Tibial nerve (tissue), 4 donors: ENCODE results near the gene LSS. TPM values are rescaled to one million over a fixed set of nuclear protein-coding genes. Genes with fewer than 3 reads are reported as not detected.

ENCODE experiments used
- DNase-seq, 2 donors: peaks; one replicate each; pipeline ENCODE4 v3.0.0-alpha.2; 2019; ENCODE audit warnings: low spot score in 2 of 2
- H3K27ac ChIP-seq, 4 donors: fragments of 200-600 bp; sonication (generic) in 3 of 4; one replicate each; pipeline ENCODE4 v1.5.1; 2017 to 2019; ENCODE audit warnings: mild to moderate bottlenecking in 1 of 4
- H3K27me3 ChIP-seq, 2 donors: fragments of 200-600 bp; sonication (generic) in 1 of 2; one replicate each; pipeline versions ENCODE4 v1.5.1 to v1.6.0; 2017 to 2019
- H3K36me3 ChIP-seq, 3 donors: fragments of 200-600 bp; sonication (generic); one replicate each; pipeline ENCODE4 v1.5.1; 2018 to 2019
- H3K4me1 ChIP-seq, 4 donors: fragments of 200-600 bp; sonication (generic) in 3 of 4; one replicate each; pipeline ENCODE4 v1.5.1; 2017 to 2019
- H3K4me3 ChIP-seq, 4 donors: fragments of 200-600 bp; sonication (generic) in 3 of 4; one replicate each; pipeline ENCODE4 v1.5.1; 2017 to 2019; ENCODE audit warnings: mild to moderate bottlenecking in 1 of 4, moderate library complexity in 1 of 4
- H3K9me3 ChIP-seq, 4 donors: fragments of 200-600 bp; sonication (generic) in 3 of 4; one replicate each; pipeline ENCODE4 v1.5.1; 2017 to 2019
- EP300 ChIP-seq, 2 donors: sonication (generic); formaldehyde crosslinking; IDR thresholded peaks; one replicate each; pipeline ENCODE4 v1.6.1; 2017; ENCODE audit warnings: antibody characterized with exemption in 2 of 2, mild to moderate bottlenecking in 1 of 2
- POLR2A ChIP-seq, 2 donors: fragments of 450-650 bp; IDR thresholded peaks; one replicate each; pipeline ENCODE4 v1.6.1; 2017; ENCODE audit warnings: antibody characterized with exemption in 2 of 2, mild to moderate bottlenecking in 2 of 2, moderate library complexity in 2 of 2
- WGBS, 2 donors: methylation state at CpG; one replicate each; pipeline ENCODE4 v1.1.5; 2018; 5-methylcytosine and 5-hydroxymethylcytosine counted together
- total RNA-seq, 4 donors: library from RNA; depleted of rRNA; stranded (reverse); fragments of >200 nt; gene quantifications; one replicate each; pipeline ENCODE4 v1.1.0, GENCODE V29; 2016
- TF ChIP-seq, protein P1 (sequence below), 5 experiments: fragments of 200-600 bp in 3 of 5; fragments of 450-650 bp in 2 of 5; sonication (generic) in 3 of 5; IDR thresholded peaks; one replicate each; pipeline ENCODE4 v1.5.1; 2016 to 2019; ENCODE audit warnings: antibody characterized with exemption in 5 of 5, mild to moderate bottlenecking in 3 of 5, moderate library complexity in 2 of 5

Gene LSS
- total RNA-seq, 4 donors from 2014 or later = 69.3 to 132 (median 80.6) TPM

DNA sequence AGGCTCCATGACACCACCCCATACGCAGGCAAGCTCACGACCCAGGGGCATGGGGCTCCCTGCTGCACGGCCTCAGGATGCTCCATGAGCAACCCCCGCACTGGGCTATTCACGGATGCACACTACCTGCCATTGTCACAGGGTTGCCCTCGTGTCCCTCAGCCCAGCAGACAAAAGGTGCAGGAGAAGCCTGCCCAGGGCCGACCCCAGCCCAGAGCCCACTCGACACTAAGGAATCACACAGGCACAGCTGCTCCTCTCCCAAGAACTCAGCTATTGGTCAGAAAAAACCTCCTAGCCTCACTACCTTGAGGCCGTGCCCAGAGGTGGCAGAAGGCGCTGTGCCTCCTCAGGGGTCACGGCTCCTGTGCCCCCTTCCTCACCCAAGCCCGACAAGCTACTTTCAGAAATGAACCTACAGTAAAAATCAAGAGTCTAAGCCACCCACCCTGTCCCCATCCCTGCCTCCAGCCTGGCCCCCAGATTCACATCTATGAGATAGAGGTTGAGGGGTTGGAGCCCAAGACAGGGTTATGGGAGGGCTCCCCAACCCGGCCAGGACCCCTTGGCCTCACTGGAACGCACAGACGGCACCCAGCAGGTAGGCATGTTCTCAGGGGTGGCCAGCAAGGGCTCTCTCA lies 38.0 kb downstream of the LSS start:
- Histone ChIP-seq H3K27me3 (no peaks in the 10 kb centered on the region), H3K4me1 (peaks cover 0 to 9% (median 0%) of the 10 kb centered on the region in 4 donors), H3K4me3 (no peak overlapping the region), H3K27ac (peak overlapping the region in 2 of 4 donors; percentile 19 to 47), H3K36me3 (peaks cover 7 to 65% (median 15%) of the 10 kb centered on the region in 3 donors), H3K9me3 (no peaks in the 10 kb centered on the region)
- DNase-seq = peak in 1 of 2 donors; percentile 3
- TF ChIP-seq POLR2A (IDR thresholded peaks at IDR 0.05) = no peak
- no peak for TF ChIP-seq EP300 (IDR thresholded peaks at IDR 0.05)
- TF ChIP-seq, protein P1, sequence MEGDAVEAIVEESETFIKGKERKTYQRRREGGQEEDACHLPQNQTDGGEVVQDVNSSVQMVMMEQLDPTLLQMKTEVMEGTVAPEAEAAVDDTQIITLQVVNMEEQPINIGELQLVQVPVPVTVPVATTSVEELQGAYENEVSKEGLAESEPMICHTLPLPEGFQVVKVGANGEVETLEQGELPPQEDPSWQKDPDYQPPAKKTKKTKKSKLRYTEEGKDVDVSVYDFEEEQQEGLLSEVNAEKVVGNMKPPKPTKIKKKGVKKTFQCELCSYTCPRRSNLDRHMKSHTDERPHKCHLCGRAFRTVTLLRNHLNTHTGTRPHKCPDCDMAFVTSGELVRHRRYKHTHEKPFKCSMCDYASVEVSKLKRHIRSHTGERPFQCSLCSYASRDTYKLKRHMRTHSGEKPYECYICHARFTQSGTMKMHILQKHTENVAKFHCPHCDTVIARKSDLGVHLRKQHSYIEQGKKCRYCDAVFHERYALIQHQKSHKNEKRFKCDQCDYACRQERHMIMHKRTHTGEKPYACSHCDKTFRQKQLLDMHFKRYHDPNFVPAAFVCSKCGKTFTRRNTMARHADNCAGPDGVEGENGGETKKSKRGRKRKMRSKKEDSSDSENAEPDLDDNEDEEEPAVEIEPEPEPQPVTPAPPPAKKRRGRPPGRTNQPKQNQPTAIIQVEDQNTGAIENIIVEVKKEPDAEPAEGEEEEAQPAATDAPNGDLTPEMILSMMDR (IDR thresholded peaks at IDR 0.05) = no peak
- 86 to 93% methylated on average over 13 of the region's 15 CpGs for WGBS, 2 donors

DNA sequence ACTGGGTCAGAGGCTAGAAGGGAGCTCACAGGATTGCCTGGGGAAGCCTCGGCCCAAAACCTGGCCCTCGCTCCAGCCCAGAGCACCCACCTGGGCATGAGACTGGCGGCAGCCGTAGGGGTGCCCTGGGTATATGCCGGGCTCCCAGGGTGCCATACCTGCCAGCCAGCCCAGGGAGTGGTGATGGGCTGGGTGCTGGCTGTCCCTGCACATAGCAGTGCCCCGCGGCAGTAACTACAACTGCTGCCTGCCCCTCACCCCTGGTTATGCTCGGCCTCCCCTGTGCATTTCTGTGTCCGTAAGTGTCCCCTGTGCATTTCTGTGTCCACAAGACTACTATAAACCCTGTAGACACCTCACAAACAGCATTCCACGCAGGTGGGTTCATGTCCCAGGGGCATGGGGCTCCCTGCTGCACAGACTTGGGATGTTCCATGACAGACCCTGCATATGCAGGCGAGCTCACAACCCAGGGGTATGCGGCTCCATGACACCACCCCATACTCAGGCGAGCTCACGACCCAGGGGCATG lies 38.5 kb downstream of the LSS start:
- DNase-seq = peak in 1 of 2 donors; percentile 3
- TF ChIP-seq POLR2A (IDR thresholded peaks at IDR 0.05) (no peak), EP300 (IDR thresholded peaks at IDR 0.05) (no peak)
- TF ChIP-seq, protein P1 (IDR thresholded peaks at IDR 0.05) = no peak
- Histone ChIP-seq H3K36me3 (peaks cover 7 to 59% (median 9%) of the 10 kb centered on the region in 3 donors), H3K4me1 (peaks cover 0 to 9% (median 0%) of the 10 kb centered on the region in 4 donors), H3K9me3 (no peaks in the 10 kb centered on the region), H3K27ac (peak overlapping the region in 3 of 4 donors; percentile 9 to 53 (median 24)), H3K27me3 (no peaks in the 10 kb centered on the region), H3K4me3 (no peak overlapping the region)
- WGBS, 2 donors = 90 to 91% methylated on average over 9 to 10 of the region's 14 CpGs

DNA sequence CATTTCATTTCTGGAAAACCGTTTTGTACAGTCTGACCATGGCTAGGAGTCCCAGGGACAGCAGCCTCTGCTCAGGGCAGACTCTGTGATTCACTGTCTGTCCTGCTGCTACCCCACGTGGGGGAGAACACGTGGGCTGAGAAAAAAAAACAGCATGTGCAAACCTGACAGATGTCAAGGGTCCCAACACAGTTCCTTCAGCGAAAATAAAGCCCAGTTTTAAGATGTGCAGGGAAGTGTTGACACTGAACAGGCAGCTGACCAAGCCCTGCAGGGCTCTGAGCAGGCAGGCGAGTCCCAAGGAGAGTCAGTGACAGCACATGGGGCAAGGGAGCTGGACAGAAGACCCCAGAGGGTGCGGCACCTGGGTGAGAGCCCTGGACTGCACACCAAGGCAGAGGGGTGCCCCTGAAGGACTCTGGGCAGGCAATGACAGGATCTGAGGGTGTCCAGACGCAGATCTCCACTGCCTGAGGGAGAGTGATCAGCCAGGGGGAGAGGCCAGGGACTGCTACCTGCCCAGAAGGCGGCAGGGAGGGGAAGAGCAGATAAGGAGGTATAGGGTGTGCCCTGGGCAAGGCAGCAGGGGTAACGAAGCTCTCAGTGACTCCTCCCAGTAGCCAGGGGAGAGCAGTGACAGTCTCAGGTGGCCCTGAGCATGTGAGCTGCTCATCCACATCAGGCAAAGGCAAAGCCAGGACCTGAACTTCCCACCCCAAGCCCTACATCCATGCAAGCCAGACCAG lies 39.2 kb downstream of the LSS start:
- TF ChIP-seq POLR2A (IDR thresholded peaks at IDR 0.05) (no peak), EP300 (IDR thresholded peaks at IDR 0.05) (no peak)
- TF ChIP-seq, protein P1 (IDR thresholded peaks at IDR 0.05) = no peak
- no peak for DNase-seq
- no peaks in the 10 kb centered on the region for H3K9me3 ChIP-seq
- H3K4me3 ChIP-seq = no peak overlapping the region
- WGBS, 2 donors = 75 to 80% methylated on average over 9 of the region's 9 CpGs
- H3K27me3 ChIP-seq = no peaks in the 10 kb centered on the region
- peaks cover 3 to 52% (median 7%) of the 10 kb centered on the region in 3 donors for H3K36me3 ChIP-seq
- peak overlapping the region; percentile 9 to 53 (median 47) for H3K27ac ChIP-seq
- H3K4me1 ChIP-seq = peaks cover 0 to 9% (median 0%) of the 10 kb centered on the region in 4 donors

DNA sequence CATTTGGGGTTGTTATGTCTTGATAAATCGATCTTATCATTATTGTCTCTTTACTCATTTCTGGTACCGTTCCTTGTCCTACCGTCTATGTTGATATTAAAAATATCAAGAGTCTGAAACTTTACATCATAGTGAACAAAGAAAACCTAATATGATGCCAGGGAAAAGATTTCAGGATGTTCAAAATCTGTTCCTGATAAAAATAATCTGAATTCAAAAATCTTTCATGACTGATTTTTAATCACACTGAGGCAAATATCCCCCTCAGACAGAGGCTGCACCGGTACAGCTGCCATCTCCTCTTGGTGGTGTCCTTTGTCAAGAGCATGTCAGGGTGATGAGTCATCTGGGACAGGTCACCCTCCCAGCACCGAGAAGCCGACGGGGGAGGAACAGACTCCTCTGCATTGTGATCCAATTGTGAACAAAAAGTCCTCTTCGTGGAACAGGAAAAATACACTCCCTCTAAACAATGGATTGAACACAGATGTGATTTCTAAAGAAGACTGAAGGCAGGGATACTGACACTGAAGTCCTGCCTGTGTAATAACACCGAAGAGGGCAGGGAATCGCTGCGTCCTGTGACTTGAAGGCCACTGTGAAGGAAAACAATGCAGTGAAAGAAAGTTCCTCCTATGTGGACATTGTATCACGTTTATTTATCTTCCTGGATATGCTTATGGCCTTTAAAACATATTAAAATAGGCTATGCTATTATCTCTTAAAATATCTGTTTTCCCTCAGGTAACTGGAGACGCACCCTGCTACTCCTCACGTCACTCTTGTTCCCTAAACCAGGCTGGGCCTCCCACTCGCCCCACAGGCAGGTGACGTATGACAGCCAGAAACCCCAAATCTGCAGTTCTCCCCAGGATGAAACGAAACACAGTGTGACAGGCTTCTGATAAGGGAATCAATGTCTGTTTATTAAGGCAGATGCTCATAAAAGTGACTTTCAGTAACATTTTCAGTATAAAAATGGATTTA lies 40.1 kb downstream of the LSS start:
- DNase-seq = peak in 1 of 2 donors; percentile 40
- WGBS, 2 donors = 49 to 62% methylated on average over 17 of the region's 17 CpGs
- Histone ChIP-seq H3K27me3 (no peaks in the 10 kb centered on the region), H3K36me3 (peaks cover 0 to 44% (median 5%) of the 10 kb centered on the region in 3 donors), H3K4me3 (no peak overlapping the region), H3K27ac (peak overlapping the region; percentile 9 to 53 (median 47)), H3K4me1 (peaks cover 0 to 9% (median 2%) of the 10 kb centered on the region in 4 donors), H3K9me3 (no peaks in the 10 kb centered on the region)
- TF ChIP-seq EP300 (IDR thresholded peaks at IDR 0.05) (peak in 1 of 2 donors; percentile 24), POLR2A (IDR thresholded peaks at IDR 0.05) (no peak)

DNA sequence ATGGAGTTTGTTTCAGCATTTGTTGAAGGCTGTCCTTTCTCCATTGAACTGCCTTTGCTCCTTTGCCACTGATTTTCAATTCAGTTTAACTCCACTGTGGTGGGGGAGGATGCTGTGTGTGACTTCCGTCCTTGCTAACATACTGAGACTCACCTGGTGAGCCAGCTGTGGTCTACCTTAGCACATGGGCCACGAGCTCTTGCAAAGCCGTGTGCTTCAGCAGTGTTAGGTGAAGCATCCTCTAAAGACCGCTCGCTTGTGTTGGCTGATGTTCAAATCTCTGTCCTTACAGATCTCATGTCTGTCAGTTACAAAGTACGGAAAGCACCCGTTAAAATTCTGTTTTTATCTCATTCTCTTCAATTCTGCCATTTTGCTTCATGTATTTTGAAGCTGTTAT lies 40.8 kb downstream of the LSS start:
- Histone ChIP-seq H3K4me3 (no peak overlapping the region), H3K27me3 (no peaks in the 10 kb centered on the region), H3K27ac (peak overlapping the region in 1 of 4 donors; percentile 53), H3K9me3 (no peaks in the 10 kb centered on the region), H3K36me3 (peaks cover 0 to 38% (median 5%) of the 10 kb centered on the region in 3 donors), H3K4me1 (peaks cover 0 to 9% (median 2%) of the 10 kb centered on the region in 4 donors)
- WGBS, 2 donors = 87 to 89% methylated on average over 7 of the region's 7 CpGs
- TF ChIP-seq, protein P1 (IDR thresholded peaks at IDR 0.05) = no peak
- TF ChIP-seq POLR2A (IDR thresholded peaks at IDR 0.05) (no peak), EP300 (IDR thresholded peaks at IDR 0.05) (no peak)
- DNase-seq = no peak
